A673 (cell line): ENCODE measurements around the gene SVOPL. TPM values are rescaled to one million over a fixed set of nuclear protein-coding genes. Genes with fewer than 3 reads are reported as not detected.

Experiments used
- BruUV-seq: library from RNA; stranded (reverse); fragments of 400-500 nt; replicated peaks from 2 replicates; lab custom pipeline; 2021; lab: Mats Ljungman, UMichigan
- CTCF ChIA-PET: fragments of 300-600 bp; sonication (Branson Sonifier 250); formaldehyde crosslinking; loops from one replicate; lab custom pipeline; 2022; ENCODE audit warnings: antibody characterized with exemption; lab: Charles Lee
- POLR2A ChIA-PET: fragments of 300-600 bp; sonication (Branson Sonifier 250); formaldehyde crosslinking; loops from one replicate; lab custom pipeline; 2022; ENCODE audit warnings: antibody characterized with exemption; ENCODE audit not compliant: low non-redundant PET; lab: Charles Lee
- DNase-seq: peaks from one replicate; pipeline ENCODE4 v3.0.0-alpha.2; 2015; ENCODE audit warnings: low spot score
- H3K27ac ChIP-seq: fragments of 200-600 bp; sonication (generic); 2 replicates; pipeline ENCODE4 v1.5.1; 2016; ENCODE audit warnings: mixed run types, low read depth, mild to moderate bottlenecking, mixed read lengths, antibody characterized with exemption, low read length; ENCODE audit not compliant: poor library complexity, severe bottlenecking
- H3K27me3 ChIP-seq: fragments of 200-600 bp; sonication (generic); replicated peaks from 2 replicates; pipeline ENCODE4 v1.6.1; 2017; ENCODE audit warnings: mixed run types, low read depth, mild to moderate bottlenecking, mixed read lengths, antibody characterized with exemption, low read length; ENCODE audit not compliant: insufficient read depth, poor library complexity
- H3K36me3 ChIP-seq: fragments of 200-600 bp; sonication (generic); 2 replicates; pipeline ENCODE4 v1.6.1; 2016; ENCODE audit warnings: mixed run types, mild to moderate bottlenecking, mixed read lengths, antibody characterized with exemption, low read length; ENCODE audit not compliant: insufficient read depth, poor library complexity, severe bottlenecking
- H3K4me1 ChIP-seq: fragments of 200-600 bp; sonication (generic); 2 replicates; pipeline ENCODE4 v1.6.1; 2017; ENCODE audit warnings: mixed run types, mild to moderate bottlenecking, mixed read lengths, antibody characterized with exemption, low read length; ENCODE audit not compliant: insufficient read depth, poor library complexity, severe bottlenecking
- H3K4me3 ChIP-seq: fragments of 200-600 bp; sonication (generic); 2 replicates; pipeline ENCODE4 v1.5.1; 2016; ENCODE audit warnings: low read depth, mixed run types, mild to moderate bottlenecking, mixed read lengths, low read length; ENCODE audit not compliant: poor library complexity, severe bottlenecking
- H3K9me3 ChIP-seq: fragments of 200-600 bp; sonication (generic); 2 replicates; pipeline ENCODE4 v1.6.1; 2016; ENCODE audit warnings: mixed run types, low read depth, mild to moderate bottlenecking, mixed read lengths, antibody characterized with exemption, low read length; ENCODE audit not compliant: poor library complexity, severe bottlenecking
- CTCF ChIP-seq: fragments of 300-800, 200-600 bp; sonication (generic); conservative IDR thresholded peaks from 2 replicates; pipeline ENCODE4 v1.5.1; 2017; ENCODE audit warnings: low read depth, mild to moderate bottlenecking, antibody characterized with exemption, low read length, moderate library complexity, mixed read lengths
- EZH2 ChIP-seq: fragments of 200-600 bp; sonication (generic); IDR thresholded peaks from 2 replicates; pipeline ENCODE4 v1.6.1; 2017; ENCODE audit warnings: borderline replicate concordance, low read depth, mild to moderate bottlenecking, mixed read lengths, antibody characterized with exemption, low read length; ENCODE audit not compliant: poor library complexity, severe bottlenecking
- intact Hi-C: fragments of 100-400 bp; cut with micrococcal nuclease; formaldehyde crosslinking; loops from one replicate; pipeline ENCODE4 v1.10.0; 2022; ENCODE audit not compliant: unreplicated experiment
- total RNA-seq: library from RNA; stranded (reverse); gene quantifications from 2 replicates; pipeline ENCODE4 v1.2.3, GENCODE V29; 2021

The SVOPL gene
- total RNA-seq, 1 experiment from 2014 or later, result not detected

GRCh38 chr7:138741453-138741735 lies 40.2 kb upstream of the SVOPL start:
- Histone ChIP-seq H3K4me3 (no peak overlapping the region), H3K36me3 (no peaks in the 10 kb centered on the region), H3K9me3 (no peaks in the 10 kb centered on the region), H3K27ac (no peak overlapping the region), H3K4me1 (no peaks in the 10 kb centered on the region), H3K27me3 (no peaks in the 10 kb centered on the region)
- no TSS peak for BruUV-seq
- no peak for DNase-seq
- intact Hi-C loops, result no loop called here
- CTCF ChIA-PET, result no interaction called here
- POLR2A ChIA-PET, result no interaction called here
- TF ChIP-seq EZH2, result no peak

GRCh38 chr7:138739859-138740258 lies 38.7 kb upstream of the SVOPL start:
- no peaks in the 10 kb centered on the region for H3K36me3 ChIP-seq
- no peaks in the 10 kb centered on the region for H3K4me1 ChIP-seq
- no peak for DNase-seq
- TF ChIP-seq CTCF, result no peak
- no peak for TF ChIP-seq EZH2
- no peaks in the 10 kb centered on the region for H3K9me3 ChIP-seq
- POLR2A ChIA-PET, result no interaction called here
- no TSS peak for BruUV-seq
- no peak overlapping the region for H3K27ac ChIP-seq
- CTCF ChIA-PET, result no interaction called here
- H3K4me3 ChIP-seq, result no peak overlapping the region
- no peaks in the 10 kb centered on the region for H3K27me3 ChIP-seq
- intact Hi-C loops, result loop anchor here (2.0 to 10.0 kb wide), 3 partner anchors 285 to 837 kb away; no protein-coding TSS in a partner anchor

- H3K4me1 ChIP-seq, result no peaks in the 10 kb centered on the region
- intact Hi-C loops, result loop anchor here (1.0 to 10.0 kb wide), 5 partner anchors 284 to 836 kb away; no protein-coding TSS in a partner anchor
- no peak overlapping the region for H3K27ac ChIP-seq
- peak; percentile 98 for TF ChIP-seq CTCF
- TF ChIP-seq EZH2, result no peak
- DNase-seq, result peak; percentile 89
- ChIA-PET CTCF (interaction anchor here (0.5 to 2.0 kb wide), 8 partner anchors 12 to 837 kb away, joined by 3 to 36 read pairs (median 6); no protein-coding TSS in a partner anchor), POLR2A (interaction anchor here (0.6 kb wide), 1 partner anchor 123 kb away, joined by 7 read pairs; no protein-coding TSS in a partner anchor)
- no peaks in the 10 kb centered on the region for H3K27me3 ChIP-seq
- no TSS peak for BruUV-seq
- H3K9me3 ChIP-seq, result no peaks in the 10 kb centered on the region
- no peak overlapping the region for H3K4me3 ChIP-seq
- H3K36me3 ChIP-seq, result no peaks in the 10 kb centered on the region
These were observed 37.6 kb upstream of the SVOPL start for GRCh38 chr7:138738551-138739335.
